HFFc6 (cell line): ENCODE measurements around the gene DCUN1D2. TPM values are rescaled to one million over a fixed set of nuclear protein-coding genes. Genes with fewer than 3 reads are reported as not detected.

Experiments
- DNase-seq: peaks from one replicate; pipeline ENCODE4 v3.0.0-alpha.2; 2018
- H3K27ac Mint-ChIP-seq: 2 replicates; pipeline ENCODE4 v1.8.0; 2020; ENCODE audit warnings: mild to moderate bottlenecking, mixed read lengths
- H3K27me3 Mint-ChIP-seq: 2 replicates; pipeline ENCODE4 v1.8.0; 2021; ENCODE audit warnings: mild to moderate bottlenecking, moderate library complexity, mixed read lengths; ENCODE audit not compliant: insufficient read depth
- H3K36me3 Mint-ChIP-seq: 2 replicates; pipeline ENCODE4 v1.8.0; 2021; ENCODE audit warnings: low read depth, mixed read lengths
- H3K4me1 Mint-ChIP-seq: 2 replicates; pipeline ENCODE4 v1.8.0; 2020; ENCODE audit warnings: low read depth, mixed read lengths
- H3K4me3 Mint-ChIP-seq: 2 replicates; pipeline ENCODE4 v1.8.0; 2020; ENCODE audit warnings: mild to moderate bottlenecking, moderate library complexity, mixed read lengths
- H3K9me3 Mint-ChIP-seq: 2 replicates; pipeline ENCODE4 v1.8.0; 2020; ENCODE audit warnings: mild to moderate bottlenecking, mixed read lengths
- CTCF ChIP-seq: fragments of 200-600 bp; sonication (generic); IDR thresholded peaks from 2 replicates; pipeline ENCODE4 v1.5.0; 2021; ENCODE audit warnings: antibody characterized with exemption, mild to moderate bottlenecking
- total RNA-seq, 6 experiments: library from RNA; stranded (reverse); fragmentation: NEBNext Ultra II Directional; extraction: Animal tissue kit (Norgen Biotek cat#: 25700); gene quantifications; 2 replicates in 1 of 6; 3 replicates in 5 of 6; pipeline ENCODE4 v1.2.3, GENCODE V29; 2021

The DCUN1D2 gene
- total RNA-seq, 6 experiments from 2014 or later: 7.6 to 9.3 (median 9.0) TPM

GRCh38 chr13:113532156-113532806 is 41.8 kb upstream of the DCUN1D2 start:
- no peak for DNase-seq
- no peaks in the 10 kb centered on the region; the same call in 1 of the 2 replicates for H3K27me3 Mint-ChIP-seq
- no peak overlapping the region for H3K27ac Mint-ChIP-seq
- H3K4me3 Mint-ChIP-seq: no peak overlapping the region
- no peaks in the 10 kb centered on the region for H3K4me1 Mint-ChIP-seq
- H3K9me3 Mint-ChIP-seq: no peaks in the 10 kb centered on the region
- peaks cover 40% of the 10 kb centered on the region for H3K36me3 Mint-ChIP-seq
- no peak for TF ChIP-seq CTCF

GRCh38 chr13:113531041-113531873 is 40.7 kb upstream of the DCUN1D2 start:
- TF ChIP-seq CTCF: no peak
- Mint-ChIP-seq H3K27me3 (no peaks in the 10 kb centered on the region; the same call in 1 of the 2 replicates), H3K9me3 (no peaks in the 10 kb centered on the region), H3K4me3 (no peak overlapping the region), H3K27ac (no peak overlapping the region), H3K4me1 (no peaks in the 10 kb centered on the region), H3K36me3 (peaks cover 39% of the 10 kb centered on the region)
- DNase-seq: no peak

GRCh38 chr13:113528813-113529180 is 38.3 kb upstream of the DCUN1D2 start:
- Mint-ChIP-seq H3K9me3 (no peaks in the 10 kb centered on the region), H3K27me3 (no peaks in the 10 kb centered on the region; the same call in 1 of the 2 replicates), H3K4me3 (no peak overlapping the region), H3K36me3 (peaks cover 43% of the 10 kb centered on the region), H3K4me1 (no peaks in the 10 kb centered on the region), H3K27ac (no peak overlapping the region)
- no peak for TF ChIP-seq CTCF
- DNase-seq: no peak

GRCh38 chr13:113528101-113528812 is 37.7 kb upstream of the DCUN1D2 start:
- no peak for DNase-seq
- TF ChIP-seq CTCF: no peak
- H3K4me1 Mint-ChIP-seq: no peaks in the 10 kb centered on the region
- peaks cover 47% of the 10 kb centered on the region for H3K36me3 Mint-ChIP-seq
- H3K27me3 Mint-ChIP-seq: no peaks in the 10 kb centered on the region; the same call in 1 of the 2 replicates
- H3K27ac Mint-ChIP-seq: no peak overlapping the region
- H3K4me3 Mint-ChIP-seq: no peak overlapping the region
- no peaks in the 10 kb centered on the region for H3K9me3 Mint-ChIP-seq

GRCh38 chr13:113527272-113527958 is 36.9 kb upstream of the DCUN1D2 start:
- Mint-ChIP-seq H3K4me3 (no peak overlapping the region), H3K27me3 (no peaks in the 10 kb centered on the region), H3K9me3 (no peaks in the 10 kb centered on the region), H3K36me3 (peaks cover 53% of the 10 kb centered on the region), H3K27ac (0 out of 2 replicates have a peak overlapping the region, but pooled peaks have one; percentile 51), H3K4me1 (no peaks in the 10 kb centered on the region)
- no peak for DNase-seq
- no peak for TF ChIP-seq CTCF
